Parathyroid adenoma (tissue), 2 donors: Measurements from ENCODE around the gene NKTR.

Experiments
- H2AFZ ChIP-seq: fragments of 300-600 bp; sonication (generic); one replicate; pipeline ENCODE4 v1.7.0; 2017; ENCODE audit warnings: antibody characterized with exemption, mild to moderate bottlenecking
- H3K27ac ChIP-seq: fragments of 300-600 bp; sonication (generic); one replicate; pipeline ENCODE4 v1.7.0; 2017
- H3K27me3 ChIP-seq: fragments of 300-600 bp; sonication (generic); one replicate; pipeline ENCODE4 v1.7.0; 2017; ENCODE audit warnings: low read length; ENCODE audit not compliant: control insufficient read depth, insufficient read depth
- H3K36me3 ChIP-seq: fragments of 300-600 bp; sonication (generic); one replicate; pipeline ENCODE4 v1.7.0; 2017; ENCODE audit warnings: low read length; ENCODE audit not compliant: control insufficient read depth, insufficient read depth
- H3K4me1 ChIP-seq: fragments of 300-600 bp; sonication (generic); one replicate; pipeline ENCODE4 v1.7.0; 2017; ENCODE audit warnings: control low read depth
- H3K4me2 ChIP-seq: fragments of 300-600 bp; sonication (generic); one replicate; pipeline ENCODE4 v1.7.0; 2017; ENCODE audit warnings: low read length
- H3K4me3 ChIP-seq: fragments of 300-600 bp; sonication (generic); one replicate; pipeline ENCODE4 v1.7.0; 2017; ENCODE audit warnings: low read depth, low read length
- H3K79me2 ChIP-seq: fragments of 300-600 bp; sonication (generic); one replicate; pipeline ENCODE4 v1.7.0; 2017; ENCODE audit warnings: control low read depth
- H3K9ac ChIP-seq: fragments of 300-600 bp; sonication (generic); one replicate; pipeline ENCODE4 v1.7.0; 2017; ENCODE audit warnings: mild to moderate bottlenecking
- H3K9me3 ChIP-seq: fragments of 300-600 bp; sonication (generic); one replicate; pipeline ENCODE4 v1.7.0; 2017; ENCODE audit warnings: low read length; ENCODE audit not compliant: control insufficient read depth
- TF ChIP-seq, protein P1 (sequence below): fragments of 300-600 bp; sonication (generic); IDR thresholded peaks from one replicate; pipeline ENCODE4 v1.7.0; 2017; ENCODE audit warnings: antibody characterized with exemption, mild to moderate bottlenecking
- donor health status: primary hyperparathyroidism.

NKTR gene

DNA sequence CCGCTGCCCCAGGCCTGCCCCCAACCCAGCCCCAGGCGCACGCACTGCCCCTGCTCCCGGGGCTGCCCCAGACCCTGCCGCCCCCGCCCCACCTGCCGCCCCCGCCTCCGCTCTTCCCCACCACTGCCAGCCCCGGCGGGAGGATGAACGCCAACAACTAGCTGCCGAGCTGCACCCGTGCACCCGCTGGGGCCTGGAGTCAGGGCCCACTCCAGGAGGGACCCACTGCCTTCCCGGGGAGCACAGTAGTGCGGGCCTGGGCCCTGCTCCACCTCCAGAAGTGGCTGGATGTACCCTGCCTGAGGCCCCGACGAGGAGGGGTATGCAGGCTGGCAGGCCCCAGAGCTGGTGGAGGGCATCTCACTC lies 63.9 kb downstream of the NKTR start:
- H3K27ac ChIP-seq, result no peak overlapping the region
- no peak overlapping the region for H2AFZ ChIP-seq
- no peak overlapping the region for H3K4me3 ChIP-seq
- H3K9ac ChIP-seq, result no peak overlapping the region
- H3K4me1 ChIP-seq, result peaks cover 15% of the 10 kb centered on the region
- no peaks in the 10 kb centered on the region for H3K36me3 ChIP-seq
- no peak overlapping the region for H3K4me2 ChIP-seq
- no peaks in the 10 kb centered on the region for H3K27me3 ChIP-seq
- H3K9me3 ChIP-seq, result no peaks in the 10 kb centered on the region
- TF ChIP-seq, protein P1, sequence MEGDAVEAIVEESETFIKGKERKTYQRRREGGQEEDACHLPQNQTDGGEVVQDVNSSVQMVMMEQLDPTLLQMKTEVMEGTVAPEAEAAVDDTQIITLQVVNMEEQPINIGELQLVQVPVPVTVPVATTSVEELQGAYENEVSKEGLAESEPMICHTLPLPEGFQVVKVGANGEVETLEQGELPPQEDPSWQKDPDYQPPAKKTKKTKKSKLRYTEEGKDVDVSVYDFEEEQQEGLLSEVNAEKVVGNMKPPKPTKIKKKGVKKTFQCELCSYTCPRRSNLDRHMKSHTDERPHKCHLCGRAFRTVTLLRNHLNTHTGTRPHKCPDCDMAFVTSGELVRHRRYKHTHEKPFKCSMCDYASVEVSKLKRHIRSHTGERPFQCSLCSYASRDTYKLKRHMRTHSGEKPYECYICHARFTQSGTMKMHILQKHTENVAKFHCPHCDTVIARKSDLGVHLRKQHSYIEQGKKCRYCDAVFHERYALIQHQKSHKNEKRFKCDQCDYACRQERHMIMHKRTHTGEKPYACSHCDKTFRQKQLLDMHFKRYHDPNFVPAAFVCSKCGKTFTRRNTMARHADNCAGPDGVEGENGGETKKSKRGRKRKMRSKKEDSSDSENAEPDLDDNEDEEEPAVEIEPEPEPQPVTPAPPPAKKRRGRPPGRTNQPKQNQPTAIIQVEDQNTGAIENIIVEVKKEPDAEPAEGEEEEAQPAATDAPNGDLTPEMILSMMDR, result no peak
- H3K79me2 ChIP-seq, result no peaks in the 10 kb centered on the region

DNA sequence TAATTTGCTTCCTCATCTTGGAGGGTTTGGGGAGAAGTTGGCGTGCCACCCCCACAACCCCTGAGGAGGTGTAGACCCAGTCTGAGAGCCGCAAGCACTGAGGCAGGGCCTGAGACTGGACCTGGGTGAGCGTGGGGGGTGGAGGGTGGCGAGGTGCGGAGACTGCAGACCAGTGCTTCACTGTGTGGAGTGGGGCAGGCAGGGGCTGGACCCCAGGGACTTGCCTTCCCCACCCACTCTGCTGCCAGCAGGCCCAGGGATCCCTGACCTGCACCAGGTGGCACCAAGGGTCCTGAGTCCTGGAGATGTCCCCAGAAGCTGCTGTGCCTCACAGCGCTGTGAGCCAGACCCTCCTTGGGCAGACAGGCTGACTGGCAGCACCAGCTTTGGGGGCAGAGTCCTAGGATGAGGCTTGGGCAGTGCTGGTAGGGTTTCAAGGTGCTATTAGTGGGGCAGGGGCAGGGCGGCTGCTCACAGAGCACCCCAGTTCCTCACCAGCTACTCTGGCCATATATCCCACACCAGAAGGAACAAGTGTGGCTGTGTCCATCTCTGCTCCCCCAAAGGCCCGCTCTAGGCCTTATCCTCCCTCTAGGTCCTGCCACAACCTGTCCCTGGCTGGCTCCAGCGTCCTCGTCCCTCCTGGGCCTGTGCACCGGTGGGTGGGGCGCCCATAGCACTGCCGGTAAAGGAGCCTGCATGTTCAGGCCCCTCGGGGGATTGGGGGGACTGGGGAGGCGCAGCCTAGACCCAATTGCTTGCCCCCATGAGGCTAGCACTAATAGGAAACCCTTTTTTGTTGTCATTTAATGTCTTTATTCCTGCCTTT lies 64.8 kb downstream of the NKTR start:
- H3K27ac ChIP-seq, result no peak overlapping the region
- peaks cover 15% of the 10 kb centered on the region for H3K4me1 ChIP-seq
- no peaks in the 10 kb centered on the region for H3K79me2 ChIP-seq
- no peak overlapping the region for H3K4me2 ChIP-seq
- no peak overlapping the region for H3K4me3 ChIP-seq
- no peak overlapping the region for H2AFZ ChIP-seq
- H3K9ac ChIP-seq, result no peak overlapping the region
- no peaks in the 10 kb centered on the region for H3K9me3 ChIP-seq
- TF ChIP-seq, protein P1, result no peak
- no peaks in the 10 kb centered on the region for H3K36me3 ChIP-seq
- no peaks in the 10 kb centered on the region for H3K27me3 ChIP-seq

DNA sequence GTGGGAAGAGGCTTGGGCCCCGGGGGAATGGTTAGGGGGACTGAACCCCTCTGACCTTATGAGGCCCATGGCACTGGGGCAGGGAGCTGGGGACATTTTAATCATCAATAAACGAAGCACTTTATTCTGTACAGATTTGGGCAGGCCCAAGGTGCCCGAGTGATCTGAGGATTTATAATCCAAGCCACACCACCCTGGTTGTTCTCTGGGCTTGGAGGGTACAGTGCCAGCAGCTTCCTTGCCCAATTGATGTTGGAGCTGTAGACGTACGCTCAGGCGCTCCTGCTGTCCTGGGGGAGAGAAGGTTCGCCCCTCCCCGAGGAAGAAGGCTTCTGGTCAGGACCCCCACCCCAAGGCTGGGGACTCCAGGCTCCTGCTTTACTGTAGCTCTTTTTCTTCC lies 65.5 kb downstream of the NKTR start:
- Histone ChIP-seq H2AFZ (no peak overlapping the region), H3K27ac (no peak overlapping the region), H3K36me3 (no peaks in the 10 kb centered on the region), H3K9ac (no peak overlapping the region), H3K4me3 (no peak overlapping the region), H3K27me3 (no peaks in the 10 kb centered on the region), H3K4me2 (no peak overlapping the region), H3K9me3 (no peaks in the 10 kb centered on the region), H3K4me1 (peaks cover 15% of the 10 kb centered on the region), H3K79me2 (no peaks in the 10 kb centered on the region)
- TF ChIP-seq, protein P1, result no peak

DNA sequence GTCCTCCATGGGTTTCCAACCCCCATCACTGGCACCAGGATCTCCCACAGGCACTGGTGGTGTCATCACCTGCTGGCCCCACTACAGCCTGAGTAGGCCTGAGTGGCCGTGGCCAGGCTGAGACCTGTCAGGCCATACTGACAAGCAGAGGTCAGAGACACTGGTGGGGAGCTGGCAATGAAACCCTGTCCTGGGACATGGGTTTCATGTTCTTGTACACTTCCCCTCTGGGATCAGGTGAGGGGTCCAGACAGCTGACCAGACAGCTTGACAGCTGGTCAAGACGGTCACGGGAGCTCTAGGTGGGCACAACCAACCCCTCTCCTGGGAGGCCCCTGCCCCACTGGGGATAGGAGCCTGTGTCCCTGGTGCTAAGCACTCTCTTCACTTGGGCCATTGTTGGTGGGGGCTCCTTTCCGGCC lies 66.1 kb downstream of the NKTR start:
- Histone ChIP-seq H3K9ac (no peak overlapping the region), H3K4me1 (peaks cover 15% of the 10 kb centered on the region), H3K36me3 (no peaks in the 10 kb centered on the region), H3K4me3 (no peak overlapping the region), H3K27ac (no peak overlapping the region), H3K4me2 (no peak overlapping the region), H2AFZ (no peak overlapping the region), H3K79me2 (no peaks in the 10 kb centered on the region), H3K9me3 (no peaks in the 10 kb centered on the region), H3K27me3 (no peaks in the 10 kb centered on the region)
- TF ChIP-seq, protein P1, result no peak

DNA sequence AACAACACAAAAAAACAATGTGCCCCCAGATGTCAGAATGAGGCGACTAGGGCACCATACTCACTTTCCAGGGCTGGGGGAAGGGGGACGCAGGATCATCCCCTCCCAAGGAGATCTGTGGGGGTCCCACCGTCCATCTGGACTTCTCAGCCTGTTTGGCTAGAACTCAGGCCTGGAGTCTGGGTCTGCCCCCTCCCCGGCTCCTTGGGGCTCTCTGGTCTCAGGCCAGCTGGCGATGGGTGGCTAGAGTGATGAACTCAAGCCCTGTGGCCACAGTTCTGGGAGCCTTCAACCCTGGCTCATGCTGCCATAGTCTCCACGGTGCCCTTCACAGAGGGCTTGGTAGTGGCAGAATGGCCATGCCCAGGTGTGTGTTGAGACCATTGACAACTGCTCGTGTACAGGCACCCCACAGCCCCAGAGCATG lies 66.6 kb downstream of the NKTR start:
- H3K4me2 ChIP-seq, result no peak overlapping the region
- H3K4me3 ChIP-seq, result no peak overlapping the region
- no peaks in the 10 kb centered on the region for H3K27me3 ChIP-seq
- no peak overlapping the region for H2AFZ ChIP-seq
- no peak overlapping the region for H3K27ac ChIP-seq
- H3K36me3 ChIP-seq, result no peaks in the 10 kb centered on the region
- H3K9ac ChIP-seq, result no peak overlapping the region
- TF ChIP-seq, protein P1, result no peak
- H3K79me2 ChIP-seq, result no peaks in the 10 kb centered on the region
- no peaks in the 10 kb centered on the region for H3K9me3 ChIP-seq
- peaks cover 15% of the 10 kb centered on the region for H3K4me1 ChIP-seq
